HG03457 (cell line): Measurements from ENCODE around the gene RASA1.

Source experiments
- ATAC-seq: cut with Tn5 transposase; IDR thresholded peaks from one replicate; pipeline ENCODE4 v1.9.1; 2021; ENCODE audit warnings: moderate number of reproducible peaks; ENCODE audit not compliant: unreplicated experiment

Gene RASA1

GRCh38 chr5:87359106-87359505 lies 91.4 kb downstream of the RASA1 start:
- no peak for ATAC-seq

- no peak for ATAC-seq
Observed at GRCh38 chr5:87360132-87360531, 92.4 kb downstream of the RASA1 start.

GRCh38 chr5:87361031-87361445 lies 93.4 kb downstream of the RASA1 start:
- no peak for ATAC-seq

GRCh38 chr5:87361536-87362213 lies 94.0 kb downstream of the RASA1 start:
- no peak for ATAC-seq

GRCh38 chr5:87367243-87367642 lies 99.6 kb downstream of the RASA1 start:
- ATAC-seq = no peak

- no peak for ATAC-seq
Observed at GRCh38 chr5:87368601-87369000, 100.9 kb downstream of the RASA1 start.

- ATAC-seq = no peak
Observed at GRCh38 chr5:87369431-87369830, 101.7 kb downstream of the RASA1 start.

- ATAC-seq = no peak
Observed at GRCh38 chr5:87372705-87373104, 105.0 kb downstream of the RASA1 start.

- ATAC-seq = no peak
Observed at GRCh38 chr5:87382224-87382623, 114.5 kb downstream of the RASA1 start.

GRCh38 chr5:87383216-87383615 lies 115.5 kb downstream of the RASA1 start:
- no peak for ATAC-seq

GRCh38 chr5:87385802-87386201 lies 118.1 kb downstream of the RASA1 start:
- ATAC-seq = no peak

GRCh38 chr5:87388129-87388528 lies 120.4 kb downstream of the RASA1 start:
- ATAC-seq = no peak

- ATAC-seq = no peak
Observed at GRCh38 chr5:87389296-87390034, 121.8 kb downstream of the RASA1 start.

- ATAC-seq = no peak
Observed at GRCh38 chr5:87390075-87390474, 122.4 kb downstream of the RASA1 start.

- no peak for ATAC-seq
Observed at GRCh38 chr5:87390576-87391199, 123.0 kb downstream of the RASA1 start.

- ATAC-seq = no peak
Observed at GRCh38 chr5:87392170-87392569, 124.5 kb downstream of the RASA1 start.

- no peak for ATAC-seq
Observed at GRCh38 chr5:87392801-87393200, 125.1 kb downstream of the RASA1 start.

GRCh38 chr5:87393331-87393730 lies 125.6 kb downstream of the RASA1 start:
- ATAC-seq = no peak

GRCh38 chr5:87394411-87395165 lies 126.9 kb downstream of the RASA1 start:
- ATAC-seq = no peak

GRCh38 chr5:87398981-87399614 lies 131.4 kb downstream of the RASA1 start:
- no peak for ATAC-seq

GRCh38 chr5:87399720-87400119 lies 132.0 kb downstream of the RASA1 start:
- no peak for ATAC-seq
